Esophagus squamous epithelium (tissue), 4 donors: ENCODE measurements around the gene ZC3H14.

Experiments used
- POLR2A ChIP-seq, 4 donors: fragments of 450-650 bp; IDR thresholded peaks; one replicate each; pipeline ENCODE4 v1.6.1; 2017; ENCODE audit warnings: antibody characterized with exemption in 4 of 4, mild to moderate bottlenecking in 4 of 4, moderate library complexity in 3 of 4
- TF ChIP-seq, protein P1 (sequence below), 6 experiments: fragments of 450-650 bp in 4 of 6; fragments of 200-600 bp in 2 of 6; sonication (generic) in 2 of 6; IDR thresholded peaks; one replicate each; pipeline ENCODE4 v1.5.1; 2016 to 2019; ENCODE audit warnings: antibody characterized with exemption in 6 of 6, mild to moderate bottlenecking in 4 of 6, moderate library complexity in 4 of 6

DNA sequence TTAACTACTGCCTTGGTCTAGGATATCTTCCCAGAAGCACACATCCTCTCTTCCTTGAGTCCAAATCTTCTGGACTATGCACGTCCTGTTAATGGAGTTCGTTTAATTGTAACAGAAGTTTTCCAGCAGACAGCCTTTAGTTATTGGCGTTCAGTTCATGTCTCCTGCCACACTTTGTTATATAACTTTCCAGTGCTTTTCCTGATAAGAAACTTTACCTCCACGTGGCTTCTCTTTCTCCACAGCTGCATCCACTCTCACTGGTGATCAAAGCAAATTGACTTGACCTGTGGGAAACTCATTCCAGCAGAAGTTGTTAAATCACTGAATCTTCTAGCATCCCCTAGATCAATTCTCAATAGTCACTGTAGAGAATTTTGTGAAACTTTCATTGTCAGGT, 27.0 kb upstream of the ZC3H14 start:
- TF ChIP-seq, protein P1, sequence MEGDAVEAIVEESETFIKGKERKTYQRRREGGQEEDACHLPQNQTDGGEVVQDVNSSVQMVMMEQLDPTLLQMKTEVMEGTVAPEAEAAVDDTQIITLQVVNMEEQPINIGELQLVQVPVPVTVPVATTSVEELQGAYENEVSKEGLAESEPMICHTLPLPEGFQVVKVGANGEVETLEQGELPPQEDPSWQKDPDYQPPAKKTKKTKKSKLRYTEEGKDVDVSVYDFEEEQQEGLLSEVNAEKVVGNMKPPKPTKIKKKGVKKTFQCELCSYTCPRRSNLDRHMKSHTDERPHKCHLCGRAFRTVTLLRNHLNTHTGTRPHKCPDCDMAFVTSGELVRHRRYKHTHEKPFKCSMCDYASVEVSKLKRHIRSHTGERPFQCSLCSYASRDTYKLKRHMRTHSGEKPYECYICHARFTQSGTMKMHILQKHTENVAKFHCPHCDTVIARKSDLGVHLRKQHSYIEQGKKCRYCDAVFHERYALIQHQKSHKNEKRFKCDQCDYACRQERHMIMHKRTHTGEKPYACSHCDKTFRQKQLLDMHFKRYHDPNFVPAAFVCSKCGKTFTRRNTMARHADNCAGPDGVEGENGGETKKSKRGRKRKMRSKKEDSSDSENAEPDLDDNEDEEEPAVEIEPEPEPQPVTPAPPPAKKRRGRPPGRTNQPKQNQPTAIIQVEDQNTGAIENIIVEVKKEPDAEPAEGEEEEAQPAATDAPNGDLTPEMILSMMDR (IDR thresholded peaks at IDR 0.05) = no peak
- TF ChIP-seq POLR2A (IDR thresholded peaks at IDR 0.05) = no peak
